Measurements from ENCODE around the gene MAL. TPM values are rescaled to one million over a fixed set of nuclear protein-coding genes. Genes with fewer than 3 reads are reported as not detected.

MAL gene
- total and polyA plus RNA-seq, 2 of the 4 experiments (the other 2 are of a cell fraction): not detected

DNA sequence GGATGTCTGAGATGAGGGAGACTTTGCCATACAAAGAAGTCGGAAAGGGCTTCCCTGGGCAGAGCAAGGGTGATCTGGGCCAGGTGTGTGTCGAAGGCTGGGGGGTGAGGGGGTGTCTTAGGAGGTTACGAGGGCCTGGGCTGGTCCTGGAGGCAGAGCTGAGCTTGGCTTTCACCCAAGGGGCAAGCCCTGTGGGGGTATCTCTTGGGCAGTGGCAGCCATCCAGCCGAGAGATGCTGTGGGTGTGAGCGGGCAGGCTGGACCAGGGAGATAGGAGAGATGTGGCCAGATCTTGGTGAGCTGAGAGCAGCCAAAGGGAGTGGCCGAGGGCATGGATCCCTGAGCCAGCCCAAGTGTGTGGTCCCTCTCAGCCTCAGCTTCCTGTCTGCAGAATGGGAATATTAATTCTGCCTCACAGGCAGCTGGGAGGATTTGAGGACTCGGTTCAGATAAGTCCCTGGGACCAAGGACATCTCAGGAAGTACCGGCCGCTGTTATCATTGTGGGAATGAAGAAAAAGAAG lies 33.0 kb downstream of the MAL start (continued):
- no peak for TF ChIP-seq CHD1 (IDR thresholded peaks at IDR 0.05; ENCODE audit: low read depth, low read length)
- no peak for TF ChIP-seq RAD21 (IDR thresholded peaks at IDR 0.05; ENCODE audit: low read length)

DNA sequence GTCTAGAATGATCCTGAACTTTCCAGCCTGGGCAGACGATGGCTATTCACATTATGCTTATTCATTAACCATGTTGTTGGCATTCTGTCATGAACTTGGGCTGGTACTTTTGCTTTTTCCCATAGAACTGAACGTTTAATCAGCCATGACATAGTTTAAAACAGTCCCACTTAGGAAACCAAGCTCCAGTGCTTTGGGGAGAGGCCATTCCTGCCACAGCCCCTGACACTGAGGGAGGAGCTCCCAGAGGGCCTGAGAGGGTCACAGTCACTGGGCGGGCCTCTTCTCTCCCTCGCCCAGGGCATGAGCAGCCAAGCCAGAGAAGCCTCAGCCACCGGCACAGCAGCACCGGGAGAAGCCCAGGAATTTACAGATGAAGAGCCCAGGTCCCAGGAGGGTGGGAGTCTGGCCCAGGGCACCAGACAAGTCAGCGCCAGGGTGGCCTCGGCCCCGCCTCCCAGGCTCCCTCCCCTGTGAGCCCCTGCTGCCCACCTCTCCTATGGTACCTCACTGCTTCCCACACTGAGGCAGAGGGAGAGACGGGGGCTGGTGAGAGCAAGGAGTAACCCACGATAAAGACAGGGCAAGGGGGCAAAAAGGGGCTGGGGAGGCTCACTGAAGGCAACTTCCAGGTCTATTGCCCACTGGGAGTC lies 33.6 kb downstream of the MAL start:
- Histone ChIP-seq H4K5ac (ENCODE audit: low read depth, low read length) (no peak overlapping the region), H3K4me3 (ENCODE audit: insufficient read depth, low read depth, low read length) (no peak overlapping the region), H2BK120ac (ENCODE audit: low read depth, low read length) (no peak overlapping the region), H3K14ac (replicated peaks; ENCODE audit: low read depth, low read length) (no peak overlapping the region), H3K9me1 (ENCODE audit: insufficient read depth, low read length) (no peaks in the 10 kb centered on the region), H2AK9ac (replicated peaks; ENCODE audit: low read depth, low read length, poor library complexity) (no peak overlapping the region), H3K36me3 (ENCODE audit: control insufficient read depth, insufficient read depth, low read length) (no peaks in the 10 kb centered on the region), H3K27me3 (ENCODE audit: control insufficient read depth, insufficient read depth, low read length) (peaks cover 37% of the 10 kb centered on the region), H3K23ac (ENCODE audit: low read depth, low read length) (no peak overlapping the region), H2BK5ac (ENCODE audit: low read depth, low read length, poor library complexity, severe bottlenecking) (no peak overlapping the region), H4K91ac (ENCODE audit: insufficient read depth, low read depth, low read length) (no peak overlapping the region), H3K4me1 (ENCODE audit: control insufficient read depth, insufficient read depth, low read length) (peaks cover 6% of the 10 kb centered on the region; the same call in 1 of the 2 replicates), H3K18ac (ENCODE audit: low read depth, low read length) (no peak overlapping the region), H2AK5ac (ENCODE audit: low read depth, low read length) (no peak overlapping the region), H3K4me2 (ENCODE audit: low read depth, low read length) (no peak overlapping the region), H3K4ac (ENCODE audit: low read depth, low read length) (no peak overlapping the region), H3K9me3 (ENCODE audit: control insufficient read depth, insufficient read depth, low read length) (no peaks in the 10 kb centered on the region), H2BK15ac (ENCODE audit: low read depth, low read length) (no peak overlapping the region), H3K27ac (ENCODE audit: insufficient read depth, low read length) (no peak overlapping the region), H2BK20ac (ENCODE audit: low read depth, low read length) (no peak overlapping the region), H3K56ac (ENCODE audit: extremely low read depth, insufficient read depth, low read length) (no peak overlapping the region), H4K20me1 (ENCODE audit: insufficient read depth, low read length) (no peaks in the 10 kb centered on the region), H3K9ac (ENCODE audit: low read depth, low read length) (no peak overlapping the region), H3K79me1 (ENCODE audit: low read depth in 1 of 2, low read length in 2 of 2) (no peaks in the 10 kb centered on the region), H2AFZ (replicated peaks; ENCODE audit: low read length, poor library complexity) (peak overlapping the region; percentile 29), H4K8ac (ENCODE audit: low read depth in 2 of 2, low read length in 2 of 2) (no peak overlapping the region)
- in situ Hi-C loops (cut with MboI; ENCODE audit: low sequenced_read_pairs) (no loop called here), dilution Hi-C loops (cut with HindIII; ENCODE audit: low sequenced_read_pairs, unreplicated experiment) (no loop called here), intact Hi-C loops (cut with micrococcal nuclease) (no loop called here)
- no TSS peak for BruUV-seq (replicated peaks)
- 20% methylated on average over 1 of the region's 11 CpGs; no CpG with 5 or more reads in 1 of the 2 experiments for WGBS, 2 experiments (ENCODE audit: extremely low coverage in 2 of 2, insufficient read length in 1 of 2)
- ChIA-PET CTCF (no interaction called here), POLR2A (ENCODE audit: unreplicated experiment) (no interaction called here)
- DNase-seq (no peak), ATAC-seq (ENCODE audit: low read depth) (no peak)
- TF ChIP-seq SMC3 (IDR thresholded peaks at IDR 0.05; ENCODE audit: low read depth, low read length): no peak
- no peak for TF ChIP-seq BHLHE40 (IDR thresholded peaks at IDR 0.05; ENCODE audit: low read depth, low read length)
- TF ChIP-seq, protein P1, sequence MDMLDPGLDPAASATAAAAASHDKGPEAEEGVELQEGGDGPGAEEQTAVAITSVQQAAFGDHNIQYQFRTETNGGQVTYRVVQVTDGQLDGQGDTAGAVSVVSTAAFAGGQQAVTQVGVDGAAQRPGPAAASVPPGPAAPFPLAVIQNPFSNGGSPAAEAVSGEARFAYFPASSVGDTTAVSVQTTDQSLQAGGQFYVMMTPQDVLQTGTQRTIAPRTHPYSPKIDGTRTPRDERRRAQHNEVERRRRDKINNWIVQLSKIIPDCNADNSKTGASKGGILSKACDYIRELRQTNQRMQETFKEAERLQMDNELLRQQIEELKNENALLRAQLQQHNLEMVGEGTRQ (IDR thresholded peaks at IDR 0.05; ENCODE audit: low read depth, low read length): no peak
- TF ChIP-seq CEBPB (IDR thresholded peaks at IDR 0.05; ENCODE audit: low read depth, low read length): no peak
- TF ChIP-seq FOS (IDR thresholded peaks at IDR 0.05; ENCODE audit: low read depth, low read length): no peak
- TF ChIP-seq RFX5 (IDR thresholded peaks at IDR 0.05; ENCODE audit: low read depth, low read length): no peak
- TF ChIP-seq MAZ (IDR thresholded peaks at IDR 0.05; ENCODE audit: borderline replicate concordance, low read depth, low read length): no peak
- TF ChIP-seq RCOR1 (IDR thresholded peaks at IDR 0.05; ENCODE audit: insufficient replicate concordance, low read length): no peak
- no peak for TF ChIP-seq CHD1 (IDR thresholded peaks at IDR 0.05; ENCODE audit: low read depth, low read length)
- no peak for TF ChIP-seq RAD21 (IDR thresholded peaks at IDR 0.05; ENCODE audit: low read length)
- TF ChIP-seq, protein P2, sequence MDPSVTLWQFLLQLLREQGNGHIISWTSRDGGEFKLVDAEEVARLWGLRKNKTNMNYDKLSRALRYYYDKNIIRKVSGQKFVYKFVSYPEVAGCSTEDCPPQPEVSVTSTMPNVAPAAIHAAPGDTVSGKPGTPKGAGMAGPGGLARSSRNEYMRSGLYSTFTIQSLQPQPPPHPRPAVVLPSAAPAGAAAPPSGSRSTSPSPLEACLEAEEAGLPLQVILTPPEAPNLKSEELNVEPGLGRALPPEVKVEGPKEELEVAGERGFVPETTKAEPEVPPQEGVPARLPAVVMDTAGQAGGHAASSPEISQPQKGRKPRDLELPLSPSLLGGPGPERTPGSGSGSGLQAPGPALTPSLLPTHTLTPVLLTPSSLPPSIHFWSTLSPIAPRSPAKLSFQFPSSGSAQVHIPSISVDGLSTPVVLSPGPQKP (IDR thresholded peaks at IDR 0.05; ENCODE audit: borderline replicate concordance, low read depth, low read length): no peak
- no peak for TF ChIP-seq MXI1 (IDR thresholded peaks at IDR 0.05; ENCODE audit: borderline replicate concordance, low read depth, low read length)
- no peak for TF ChIP-seq MAFK (IDR thresholded peaks at IDR 0.05; ENCODE audit: low read depth, low read length)
- no peak for TF ChIP-seq POLR2A (IDR thresholded peaks at IDR 0.05; ENCODE audit: low read depth, low read length)
- no peak for TF ChIP-seq NFE2L2 (IDR thresholded peaks at IDR 0.05; ENCODE audit: low read depth, low read length)

Measured in IMR-90 (cell line).